ENCODE data around the gene CMTM1.
"Not testable (repeated sequence)": the region's sequence is repeated elsewhere in the genome, so short reads cannot be mapped to it uniquely, and the experiment has no call there.

CMTM1 gene

GRCh38 chr16:66620429-66620795 lies 54.2 kb downstream of the CMTM1 start:
- ChIA-PET CTCF (interaction anchor here (0.6 to 1.2 kb wide), 2 partner anchors 12 to 359 kb away, joined by 3 to 5 read pairs; no protein-coding TSS in a partner anchor), POLR2A (ENCODE audit: low non-redundant PET) (no interaction called here)
- peak overlapping the region; percentile 57 for H3K27ac ChIP-seq
- TF ChIP-seq CTCF (conservative IDR thresholded peaks at IDR 0.05; ENCODE audit: low read depth) = no peak
- DNase-seq (ENCODE audit: low spot score) = no peak

GRCh38 chr16:66621973-66622372 lies 55.7 kb downstream of the CMTM1 start:
- TF ChIP-seq CTCF (conservative IDR thresholded peaks at IDR 0.05; ENCODE audit: low read depth) = no peak
- POLR2A ChIA-PET (ENCODE audit: low non-redundant PET) = no interaction called here
- no peak for DNase-seq (ENCODE audit: low spot score)
- H3K27ac ChIP-seq = peak overlapping the region; percentile 37
- CTCF ChIA-PET = no interaction called here

DNA sequence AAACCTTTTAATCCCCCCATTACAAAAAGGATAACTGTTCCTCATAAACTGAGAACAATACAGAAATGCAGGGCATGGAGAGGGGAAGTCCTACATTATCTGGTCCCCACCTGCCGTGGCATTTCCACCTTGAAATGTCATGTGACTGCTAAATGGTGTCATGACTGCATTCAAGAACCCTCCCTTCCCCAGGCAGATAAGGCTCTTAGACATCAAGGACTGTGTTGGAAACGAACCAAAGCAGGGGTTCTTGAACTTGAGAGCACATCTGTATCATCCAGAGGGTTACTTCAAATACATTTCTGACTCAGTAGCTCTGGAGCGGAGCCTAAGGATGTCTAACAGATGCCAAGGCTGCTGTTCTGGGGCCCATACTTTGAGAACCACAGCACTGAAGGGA lies 56.6 kb downstream of the CMTM1 start:
- no peak overlapping the region for H3K27ac ChIP-seq
- CTCF ChIA-PET = interaction anchor here (0.5 kb wide), 1 partner anchor 61 kb away, joined by 3 read pairs; no protein-coding TSS in a partner anchor
- no peak for TF ChIP-seq CTCF (conservative IDR thresholded peaks at IDR 0.05; ENCODE audit: low read depth)
- POLR2A ChIA-PET (ENCODE audit: low non-redundant PET) = no interaction called here
- no peak for DNase-seq (ENCODE audit: low spot score)

DNA sequence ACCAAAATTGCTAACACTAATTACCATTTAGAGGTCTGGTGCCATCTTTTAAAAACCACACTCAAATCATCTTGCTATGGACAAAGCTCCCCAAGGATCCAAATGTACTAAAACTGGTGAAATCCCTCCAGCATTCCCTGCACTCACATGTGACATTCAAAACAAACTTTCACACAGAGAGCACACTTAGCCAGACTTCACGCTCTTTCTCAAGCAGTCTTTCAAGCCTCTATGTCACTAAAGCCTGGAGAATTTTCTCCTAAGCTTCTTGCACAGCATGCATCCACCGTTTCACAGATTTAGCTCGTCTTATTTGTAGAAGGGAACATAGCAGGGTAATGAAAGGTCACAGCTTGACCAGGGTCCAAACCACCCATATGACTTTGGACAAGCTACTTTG lies 57.5 kb downstream of the CMTM1 start:
- no peak overlapping the region for H3K27ac ChIP-seq
- no peak for TF ChIP-seq CTCF (conservative IDR thresholded peaks at IDR 0.05; ENCODE audit: low read depth)
- ChIA-PET POLR2A (ENCODE audit: low non-redundant PET) (no interaction called here), CTCF (interaction anchor here (0.8 to 1.0 kb wide), 2 partner anchors 15 to 27 kb away, joined by 3 read pairs; no protein-coding TSS in a partner anchor)
- DNase-seq (ENCODE audit: low spot score) = no peak

DNA sequence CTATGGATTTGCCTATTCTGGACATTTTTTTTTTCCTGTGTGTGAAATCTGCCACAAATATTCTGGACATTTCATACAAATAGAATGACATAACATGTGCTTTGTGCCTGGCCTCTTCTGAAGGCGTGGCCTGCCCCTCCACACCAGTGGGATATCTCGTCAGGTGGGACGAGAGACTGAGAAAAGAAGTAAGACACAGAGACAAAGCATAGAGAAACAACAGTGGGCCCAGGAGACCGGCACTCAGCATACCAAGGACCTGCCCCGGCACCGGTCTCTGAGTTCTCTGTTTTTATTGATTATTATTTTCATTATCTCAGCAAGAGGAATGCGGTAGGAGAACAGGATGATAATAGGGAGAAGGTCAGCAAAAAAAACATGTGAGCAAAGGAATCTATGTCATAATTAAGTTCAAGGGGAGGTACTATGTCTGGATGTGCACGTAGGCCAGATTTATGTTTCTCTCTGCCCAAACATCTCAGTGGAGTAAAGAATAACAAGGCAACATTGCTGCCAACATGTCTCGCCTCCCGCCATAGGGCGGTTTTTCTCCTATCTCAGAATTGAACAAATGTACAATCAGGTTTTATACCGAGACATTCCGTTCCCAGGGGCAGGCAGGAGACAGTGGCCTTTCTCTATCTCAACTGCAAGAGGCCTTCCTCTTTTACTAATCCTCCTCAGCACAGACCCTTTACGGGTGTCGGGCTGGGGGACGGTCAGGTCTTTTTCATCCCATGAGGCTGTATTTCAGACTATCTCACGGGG lies 61.6 kb downstream of the CMTM1 start:
- H3K27ac ChIP-seq; CTCF ChIA-PET; DNase-seq (ENCODE audit: low spot score): not testable (repeated sequence)
- POLR2A ChIA-PET (ENCODE audit: low non-redundant PET) = interaction anchor here (0.7 kb wide), 1 partner anchor 236 kb away, joined by 3 read pairs; no protein-coding TSS in a partner anchor

Data from RWPE1 (cell line).